Neutrophil (primary cell): ENCODE results near the gene PTPRD.

Experiments used
- H3K27ac ChIP-seq: fragments of 200-600 bp; sonication (generic); 2 replicates; pipeline ENCODE4 v1.5.1; 2016; ENCODE audit warnings: mild to moderate bottlenecking, moderate library complexity
- H3K27me3 ChIP-seq: fragments of 200-600 bp; sonication (generic); 2 replicates; pipeline ENCODE4 v1.6.0; 2016; ENCODE audit warnings: mild to moderate bottlenecking
- H3K36me3 ChIP-seq: fragments of 200-600 bp; sonication (generic); 2 replicates; pipeline ENCODE4 v1.5.1; 2017
- H3K4me1 ChIP-seq, 2 experiments: fragments of 200-600 bp in 1 of 2; sonication (generic) in 1 of 2; 1 replicate in 1 of 2; 2 replicates in 1 of 2; pipeline versions ENCODE4 v1.5.1 to v1.6.1; 2013 to 2016; ENCODE audit warnings: low read depth in 1 of 2, low read length in 1 of 2, mild to moderate bottlenecking in 1 of 2, moderate library complexity in 1 of 2; ENCODE audit not compliant: control insufficient read depth in 1 of 2, insufficient read depth in 1 of 2
- H3K4me3 ChIP-seq, 2 experiments: fragments of 200-600 bp in 1 of 2; sonication (generic) in 1 of 2; 1 replicate in 1 of 2; 2 replicates in 1 of 2; pipeline ENCODE4 v1.5.1; 2013 to 2016; ENCODE audit warnings: low read depth in 1 of 2, low read length in 1 of 2, mild to moderate bottlenecking in 1 of 2, moderate library complexity in 1 of 2
- H3K9me3 ChIP-seq: fragments of 200-600 bp; sonication (generic); 2 replicates; pipeline ENCODE4 v1.5.1; 2016
- TF ChIP-seq, protein P1 (sequence below): fragments of 200-600 bp; sonication (generic); IDR thresholded peaks from 2 replicates; pipeline ENCODE4 v1.5.1; 2016; ENCODE audit warnings: antibody characterized with exemption

The PTPRD gene

DNA sequence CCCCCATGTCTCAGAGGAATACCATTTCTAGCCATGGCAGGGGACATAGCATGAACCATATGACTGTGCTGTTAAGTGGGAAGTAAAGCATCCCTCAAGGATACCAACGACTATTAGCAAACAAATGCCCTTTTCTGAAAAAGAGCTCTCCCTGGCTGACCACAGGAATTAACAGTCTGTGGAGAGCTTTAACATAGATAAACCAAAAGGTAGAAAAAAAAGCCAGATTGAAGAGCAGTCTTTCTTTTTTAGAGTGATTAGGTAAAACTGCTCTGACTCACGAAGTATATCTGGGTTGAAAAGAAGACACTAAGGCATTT lies 2280.5 kb downstream of the PTPRD start:
- no peaks in the 10 kb centered on the region for H3K27me3 ChIP-seq
- no peaks in the 10 kb centered on the region for H3K4me1 ChIP-seq
- no peaks in the 10 kb centered on the region for H3K9me3 ChIP-seq
- no peaks in the 10 kb centered on the region for H3K36me3 ChIP-seq
- TF ChIP-seq, protein P1, sequence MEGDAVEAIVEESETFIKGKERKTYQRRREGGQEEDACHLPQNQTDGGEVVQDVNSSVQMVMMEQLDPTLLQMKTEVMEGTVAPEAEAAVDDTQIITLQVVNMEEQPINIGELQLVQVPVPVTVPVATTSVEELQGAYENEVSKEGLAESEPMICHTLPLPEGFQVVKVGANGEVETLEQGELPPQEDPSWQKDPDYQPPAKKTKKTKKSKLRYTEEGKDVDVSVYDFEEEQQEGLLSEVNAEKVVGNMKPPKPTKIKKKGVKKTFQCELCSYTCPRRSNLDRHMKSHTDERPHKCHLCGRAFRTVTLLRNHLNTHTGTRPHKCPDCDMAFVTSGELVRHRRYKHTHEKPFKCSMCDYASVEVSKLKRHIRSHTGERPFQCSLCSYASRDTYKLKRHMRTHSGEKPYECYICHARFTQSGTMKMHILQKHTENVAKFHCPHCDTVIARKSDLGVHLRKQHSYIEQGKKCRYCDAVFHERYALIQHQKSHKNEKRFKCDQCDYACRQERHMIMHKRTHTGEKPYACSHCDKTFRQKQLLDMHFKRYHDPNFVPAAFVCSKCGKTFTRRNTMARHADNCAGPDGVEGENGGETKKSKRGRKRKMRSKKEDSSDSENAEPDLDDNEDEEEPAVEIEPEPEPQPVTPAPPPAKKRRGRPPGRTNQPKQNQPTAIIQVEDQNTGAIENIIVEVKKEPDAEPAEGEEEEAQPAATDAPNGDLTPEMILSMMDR = no peak
- H3K4me3 ChIP-seq = no peak overlapping the region
- no peak overlapping the region for H3K27ac ChIP-seq

DNA sequence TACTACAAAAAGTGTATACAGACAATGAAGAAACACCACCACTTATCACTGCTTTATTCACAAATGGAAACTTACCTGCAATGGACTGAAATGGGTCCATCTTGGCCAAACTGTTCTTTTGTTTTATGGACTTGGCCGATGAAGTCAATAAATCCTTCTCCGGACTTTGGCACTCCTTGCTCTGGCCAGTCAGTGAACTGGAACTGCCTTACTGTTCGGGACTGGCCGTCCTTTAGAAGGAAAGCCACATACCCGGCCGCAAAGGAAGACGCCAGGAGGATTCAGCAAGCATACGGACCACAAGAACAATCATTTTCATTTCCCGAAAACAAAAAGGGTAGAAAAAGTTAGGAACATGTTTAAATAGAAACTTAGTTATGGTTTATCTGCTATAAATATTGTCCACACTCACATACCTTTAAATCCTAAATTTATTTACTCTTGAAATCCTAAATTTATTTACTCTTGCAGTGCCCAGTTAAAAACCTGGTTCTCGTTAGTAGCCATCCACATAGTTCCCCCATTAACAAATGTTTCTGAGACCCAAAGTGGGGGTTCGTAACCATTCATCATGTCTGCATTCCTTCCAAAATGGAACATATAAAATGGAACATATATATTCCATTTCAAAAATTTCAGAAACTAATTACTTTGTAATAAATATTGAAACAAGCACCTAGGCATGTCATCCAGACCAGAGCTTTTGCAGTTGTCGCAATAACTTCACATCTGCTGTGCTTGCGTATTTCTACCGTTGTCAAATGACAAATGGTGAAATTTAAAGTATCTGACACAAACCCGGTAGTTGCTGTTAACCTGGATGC lies 2281.1 kb downstream of the PTPRD start:
- no peak overlapping the region for H3K4me3 ChIP-seq
- H3K36me3 ChIP-seq = no peaks in the 10 kb centered on the region
- H3K27ac ChIP-seq = no peak overlapping the region
- no peaks in the 10 kb centered on the region for H3K4me1 ChIP-seq
- TF ChIP-seq, protein P1 = no peak
- H3K27me3 ChIP-seq = no peaks in the 10 kb centered on the region
- no peaks in the 10 kb centered on the region for H3K9me3 ChIP-seq

DNA sequence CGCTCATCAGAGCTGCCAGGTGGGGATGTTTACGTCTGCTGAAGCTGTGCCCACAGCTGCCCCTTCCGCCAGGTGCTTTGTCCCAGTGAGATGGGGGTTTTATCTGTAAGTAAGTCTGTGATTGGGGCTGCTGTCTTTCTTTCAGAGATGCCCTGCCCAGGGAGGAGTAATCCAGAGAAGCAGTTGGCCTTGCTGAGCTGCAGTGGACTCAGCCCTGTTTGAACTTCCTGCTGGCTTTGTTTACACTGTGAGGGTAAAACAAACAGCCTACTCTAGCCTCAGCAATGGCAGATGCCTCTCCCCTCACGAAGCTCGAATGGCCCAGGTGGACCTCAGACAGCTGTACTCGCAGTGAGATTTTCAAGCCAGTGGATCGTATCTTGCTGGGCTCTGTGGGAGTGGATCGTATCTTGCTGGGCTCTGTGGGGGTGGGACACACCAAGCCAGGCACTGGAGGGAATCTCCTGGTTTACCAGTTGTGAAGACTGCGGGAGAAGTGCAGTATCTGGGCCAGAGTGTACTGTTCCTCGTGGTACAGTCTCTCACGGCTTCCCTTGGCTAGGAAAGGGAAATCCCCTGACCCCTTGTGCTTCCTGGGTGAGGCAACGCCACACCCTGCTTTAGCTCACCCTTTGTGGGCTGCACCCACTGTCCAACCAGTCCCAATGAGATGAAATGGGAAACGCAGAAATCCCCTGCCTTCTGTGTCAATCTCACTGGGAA lies 2283.1 kb downstream of the PTPRD start:
- Histone ChIP-seq H3K36me3 (no peaks in the 10 kb centered on the region), H3K4me1 (no peaks in the 10 kb centered on the region), H3K27me3 (no peaks in the 10 kb centered on the region), H3K27ac (no peak overlapping the region), H3K4me3 (no peak overlapping the region), H3K9me3 (no peaks in the 10 kb centered on the region)
- TF ChIP-seq, protein P1 = no peak

DNA sequence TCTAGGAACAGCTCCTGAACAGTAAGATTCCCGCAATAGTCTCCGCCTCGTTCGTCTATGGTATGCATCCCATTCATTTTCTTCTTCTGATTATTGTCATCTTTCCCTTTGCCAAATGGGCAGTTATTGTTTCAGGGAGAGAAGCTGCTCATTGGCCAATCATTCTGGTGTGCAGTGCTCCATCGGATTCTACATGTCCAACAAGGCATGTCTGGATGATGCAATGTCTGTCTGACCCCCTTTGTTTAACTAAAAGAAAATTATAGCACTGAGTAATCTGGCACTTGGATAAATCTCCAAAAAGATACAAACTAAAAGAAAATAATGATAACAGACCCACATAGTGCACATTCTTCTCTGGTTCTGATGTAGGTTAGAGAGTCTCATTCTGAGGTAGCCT lies 2297.6 kb downstream of the PTPRD start:
- TF ChIP-seq, protein P1 = no peak
- Histone ChIP-seq H3K27ac (no peak overlapping the region), H3K4me1 (no peaks in the 10 kb centered on the region), H3K36me3 (no peaks in the 10 kb centered on the region), H3K9me3 (no peaks in the 10 kb centered on the region), H3K4me3 (no peak overlapping the region), H3K27me3 (no peaks in the 10 kb centered on the region)

DNA sequence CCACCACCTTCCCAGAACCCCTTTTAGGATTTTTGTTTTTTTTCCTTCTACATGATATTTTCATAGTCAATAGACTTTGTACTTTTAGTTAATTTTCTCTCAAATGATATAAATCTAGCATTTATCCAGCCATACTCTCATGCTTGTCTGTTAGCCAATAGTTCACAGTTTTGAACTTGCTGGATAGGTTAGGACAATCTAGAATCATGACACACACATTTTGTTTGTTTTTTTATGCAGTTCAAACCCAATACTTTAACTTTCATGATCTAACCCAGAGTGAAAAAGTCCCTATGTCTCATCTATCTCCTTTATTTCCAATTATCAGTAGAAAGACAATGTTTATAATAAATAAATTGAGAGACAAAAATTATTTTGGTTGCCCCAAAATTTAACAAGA lies 2303.5 kb downstream of the PTPRD start:
- Histone ChIP-seq H3K27me3 (no peaks in the 10 kb centered on the region), H3K36me3 (no peaks in the 10 kb centered on the region), H3K27ac (no peak overlapping the region), H3K9me3 (no peaks in the 10 kb centered on the region), H3K4me1 (no peaks in the 10 kb centered on the region), H3K4me3 (no peak overlapping the region)
- TF ChIP-seq, protein P1 = no peak
